ENCODE results near the gene SIAH1.
"Not testable (repeated sequence)": the region's sequence is repeated elsewhere in the genome, so short reads cannot be mapped to it uniquely, and the experiment has no call there.

- TF ChIP-seq CTCF (IDR thresholded peaks at IDR 0.05); ZFX (IDR thresholded peaks at IDR 0.05; ENCODE audit: borderline replicate concordance): not testable (repeated sequence)
Observed at GRCh38 chr16:48416617-48417016, 31.4 kb upstream of the SIAH1 start.
